DOHH2 (cell line): Measurements from ENCODE around the gene TMEM217.

Experiments used
- CTCF ChIP-seq: fragments of 200-600 bp; sonication (generic); IDR thresholded peaks from one replicate; pipeline ENCODE4 v1.5.1; 2014; ENCODE audit warnings: antibody characterized with exemption, mild to moderate bottlenecking, low read depth, low read length; ENCODE audit not compliant: poor library complexity, severe bottlenecking
- EZH2phosphoT487 ChIP-seq: fragments of 200-600 bp; sonication (generic); IDR thresholded peaks from 2 replicates; pipeline ENCODE4 v1.6.1; 2017; ENCODE audit warnings: borderline replicate concordance, mild to moderate bottlenecking, antibody characterized with exemption, low read length, moderate library complexity, mixed read lengths

DNA sequence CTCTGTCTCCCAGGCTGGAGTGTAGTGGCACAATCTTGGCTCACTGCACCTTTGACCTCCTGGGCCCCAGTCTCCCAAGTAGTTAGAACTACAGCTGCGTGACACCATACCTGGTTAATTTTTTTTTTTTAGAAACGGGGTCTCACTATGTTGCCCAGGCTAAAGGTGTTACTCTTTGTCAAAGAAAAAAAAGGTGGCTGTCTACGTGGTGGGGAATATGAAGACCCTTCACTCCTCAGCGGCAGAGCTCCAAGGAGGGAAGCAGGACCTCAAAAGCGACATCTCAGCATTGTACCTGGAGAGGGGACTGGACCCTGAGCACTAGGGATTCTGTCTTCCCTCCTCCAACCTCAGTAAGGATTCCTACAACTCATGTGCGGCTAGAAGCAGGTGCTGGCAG is 16.8 kb downstream of the TMEM217 start:
- TF ChIP-seq CTCF: no peak
- no peak for TF ChIP-seq EZH2phosphoT487
